Embryonic facial prominence (tissue), 1 donor: ENCODE data around the gene CDHR2.
"Not testable (repeated sequence)": the region's sequence is repeated elsewhere in the genome, so short reads cannot be mapped to it uniquely, and the experiment has no call there.

Source experiments
- DNase-seq: peaks from one replicate; pipeline ENCODE4 v3.0.0-alpha.2; 2016; ENCODE audit errors: extremely low spot score

The CDHR2 gene

GRCh38 chr5:176596689-176597416 lies 47.7 kb downstream of the CDHR2 start:
- DNase-seq = no peak

GRCh38 chr5:176597417-176598389 lies 48.6 kb downstream of the CDHR2 start:
- DNase-seq = no peak

GRCh38 chr5:176599749-176600430 lies 50.7 kb downstream of the CDHR2 start:
- not testable (repeated sequence) for DNase-seq

- no peak for DNase-seq
Measured at GRCh38 chr5:176601901-176602482, 52.9 kb downstream of the CDHR2 start.

- no peak for DNase-seq
Measured at GRCh38 chr5:176603091-176603490, 53.9 kb downstream of the CDHR2 start.

GRCh38 chr5:176606032-176606431 lies 56.9 kb downstream of the CDHR2 start:
- no peak for DNase-seq

- no peak for DNase-seq
Measured at GRCh38 chr5:176606875-176607274, 57.7 kb downstream of the CDHR2 start.

- no peak for DNase-seq
Measured at GRCh38 chr5:176608142-176608705, 59.1 kb downstream of the CDHR2 start.

GRCh38 chr5:176608937-176609723 lies 60.0 kb downstream of the CDHR2 start:
- no peak for DNase-seq

GRCh38 chr5:176609724-176610434 lies 60.7 kb downstream of the CDHR2 start, which contains the start of gene GPRIN1:
GPRIN1 (minus strand) TSS chr5:176610156; CDS start chr5:176599834, 10,322 bp downstream.
- peak; percentile 31 for DNase-seq

GRCh38 chr5:176610435-176610773 lies 61.3 kb downstream of the CDHR2 start:
- DNase-seq = no peak

GRCh38 chr5:176611435-176611834 lies 62.3 kb downstream of the CDHR2 start:
- DNase-seq = peak; percentile 40

- no peak for DNase-seq
Measured at GRCh38 chr5:176612008-176612407, 62.9 kb downstream of the CDHR2 start.

- DNase-seq = no peak
Measured at GRCh38 chr5:176612855-176613254, 63.7 kb downstream of the CDHR2 start.

GRCh38 chr5:176614805-176615478 lies 65.8 kb downstream of the CDHR2 start:
- DNase-seq = no peak

GRCh38 chr5:176616511-176616910 lies 67.4 kb downstream of the CDHR2 start:
- DNase-seq = no peak

- DNase-seq = no peak
Measured at GRCh38 chr5:176618783-176619182, 69.6 kb downstream of the CDHR2 start.

- DNase-seq = no peak
Measured at GRCh38 chr5:176619203-176619568, 70.0 kb downstream of the CDHR2 start.

- DNase-seq = no peak
Measured at GRCh38 chr5:176619569-176620332, 70.6 kb downstream of the CDHR2 start.
